Bronchial epithelial cell (primary cell): ENCODE data around the gene TLR3. TPM values are rescaled to one million over a fixed set of nuclear protein-coding genes. Genes with fewer than 3 reads are reported as not detected.

Experiments used
- DNase-seq: peaks from one replicate; pipeline ENCODE4 v3.0.0-alpha.2; 2010; ENCODE audit warnings: low read depth
- FAIRE-seq: peaks from 2 replicates; lab custom pipeline; 2011; peaks lifted over from hg19 to GRCh38; lab: Jason Lieb, UNC
- H3K27me3 ChIP-seq: 2 replicates; pipeline ENCODE4 v1.5.1; 2011; ENCODE audit warnings: low read length; ENCODE audit not compliant: control insufficient read depth, insufficient read depth
- H3K36me3 ChIP-seq: 2 replicates; pipeline ENCODE4 v1.5.1; 2011; ENCODE audit warnings: low read length; ENCODE audit not compliant: control insufficient read depth, insufficient read depth
- H3K4me3 ChIP-seq: 2 replicates; pipeline ENCODE4 v1.5.1; 2011; ENCODE audit warnings: mild to moderate bottlenecking, low read depth, low read length, control low read depth
- CTCF ChIP-seq: IDR thresholded peaks from 2 replicates; pipeline ENCODE4 v1.5.1; 2011; ENCODE audit warnings: mild to moderate bottlenecking, moderate library complexity, low read length, control low read depth, inconsistent platforms; ENCODE audit not compliant: insufficient read depth, severe bottlenecking
- total RNA-seq: library from RNA; depleted of rRNA; stranded (reverse); fragments of >200 nt; gene quantifications from 2 replicates; pipeline ENCODE4 v1.2.1, GENCODE V29; 2014

Gene TLR3
- total RNA-seq, 1 donor from 2014 or later: 0.26 TPM

GRCh38 chr4:186058253-186058979 is 10.5 kb upstream of the TLR3 start:
- FAIRE-seq: no peak
- no peak for DNase-seq
- TF ChIP-seq CTCF: no peak

DNA sequence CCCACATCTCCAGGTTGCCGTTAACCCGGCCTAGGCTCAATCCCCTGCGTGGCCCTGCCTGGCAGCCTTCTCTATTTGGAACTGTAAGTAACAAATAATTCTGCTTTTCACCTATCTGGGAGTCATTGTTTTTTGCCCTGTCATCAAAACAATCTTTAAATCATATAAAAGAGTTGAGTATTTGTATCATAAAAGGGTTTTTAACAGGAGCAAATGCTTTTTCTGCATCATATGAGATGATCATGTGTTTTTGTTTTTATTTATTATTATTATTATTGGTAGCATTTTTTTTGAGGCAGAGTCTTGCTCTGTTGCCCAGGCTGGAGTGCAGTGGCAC is 10.0 kb upstream of the TLR3 start:
- TF ChIP-seq CTCF: no peak
- DNase-seq: no peak
- H3K4me3 ChIP-seq: no peak overlapping the region
- no peaks in the 10 kb centered on the region for H3K36me3 ChIP-seq
- no peaks in the 10 kb centered on the region for H3K27me3 ChIP-seq
- FAIRE-seq: no peak

More at GRCh38 chr4:186058253-186058979, 10.5 kb upstream of the TLR3 start:
- Histone ChIP-seq H3K4me3 (no peak overlapping the region), H3K36me3 (no peaks in the 10 kb centered on the region), H3K27me3 (no peaks in the 10 kb centered on the region)

DNA sequence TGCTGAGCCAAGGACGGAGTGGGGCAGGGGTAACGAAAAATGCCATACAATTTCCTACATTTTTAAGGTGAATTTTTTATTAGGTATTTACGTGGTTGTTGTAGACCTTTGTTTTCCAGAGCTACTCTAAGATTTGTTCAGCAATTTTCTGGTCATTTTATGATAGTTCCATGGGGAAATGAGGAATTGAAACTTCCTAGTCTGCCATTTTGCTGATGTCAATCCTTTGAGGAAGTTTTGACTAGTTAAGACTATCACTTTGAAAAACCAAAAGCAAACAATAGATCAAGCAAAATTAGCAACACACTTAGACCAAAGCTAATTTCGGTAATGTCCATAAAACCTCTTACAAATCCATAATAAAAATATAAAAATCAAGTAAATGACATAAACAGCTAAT is 7.0 kb upstream of the TLR3 start:
- no peaks in the 10 kb centered on the region for H3K36me3 ChIP-seq
- no peak for DNase-seq
- TF ChIP-seq CTCF: no peak
- no peak overlapping the region for H3K4me3 ChIP-seq
- no peak for FAIRE-seq
- H3K27me3 ChIP-seq: no peaks in the 10 kb centered on the region

DNA sequence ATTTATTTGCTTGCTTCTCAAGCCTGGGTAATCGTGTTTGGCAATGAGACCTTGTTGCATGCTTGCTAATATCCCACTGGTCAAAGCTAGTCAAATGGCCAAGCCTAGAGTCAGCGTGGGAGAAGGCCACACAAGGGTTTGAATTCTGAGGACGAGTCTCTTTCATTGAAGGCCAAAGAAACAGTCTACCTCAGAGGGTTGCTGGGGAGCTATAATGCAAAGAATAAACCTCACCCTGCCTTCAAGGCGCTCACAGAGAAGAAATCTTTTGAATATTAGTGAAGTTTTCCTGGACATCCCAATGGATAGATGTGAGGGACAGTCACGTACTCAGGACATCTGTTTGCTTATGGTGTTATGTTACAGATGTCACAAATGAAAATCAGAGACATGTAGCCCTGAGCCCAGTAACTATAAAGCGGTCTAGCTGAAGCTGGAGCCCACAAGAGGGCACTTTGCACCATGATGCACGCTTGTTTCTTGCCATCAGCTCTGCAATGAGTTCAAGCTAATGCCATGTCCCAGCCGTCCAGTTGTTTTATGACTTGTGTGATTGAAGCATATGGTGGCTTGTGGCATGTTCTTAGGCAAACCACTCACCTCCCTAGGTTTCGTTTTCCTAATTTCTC is 1.1 kb upstream of the TLR3 start:
- peak; percentile 61 for DNase-seq
- Histone ChIP-seq H3K27me3 (no peaks in the 10 kb centered on the region), H3K4me3 (no peak overlapping the region), H3K36me3 (no peaks in the 10 kb centered on the region)
- peak; percentile 43 for FAIRE-seq
- peak; percentile 62 for TF ChIP-seq CTCF

- Histone ChIP-seq H3K36me3 (no peaks in the 10 kb centered on the region), H3K27me3 (no peaks in the 10 kb centered on the region), H3K4me3 (peak overlapping the region; percentile 42)
- DNase-seq (no peak), FAIRE-seq (no peak)
- no peak for TF ChIP-seq CTCF
Observed at GRCh38 chr4:186069729-186070128, 773 bp downstream of the TLR3 start.
